Activated naive CD8-positive, alpha-beta T cell treated with anti-CD3 and anti-CD28 coated beads, Interleukin-2, amount 50 U/mL, for 24 hours (primary cell): ENCODE measurements around the gene ZNF883.
"Not testable (repeated sequence)": the region's sequence is repeated elsewhere in the genome, so short reads cannot be mapped to it uniquely, and the experiment has no call there.

Experiments used
- ATAC-seq: fragments of 150-1000 bp; cut with Tn5 transposase; one replicate; pipeline ENCODE4 v1.10.0; 2021
- DNase-seq: peaks from one replicate; pipeline ENCODE4 v3.0.0; 2021
- H3K27ac Mint-ChIP-seq: one replicate; pipeline ENCODE4 v1.8.0; 2021; ENCODE audit warnings: mild to moderate bottlenecking, mixed read lengths
- H3K27me3 Mint-ChIP-seq: one replicate; pipeline ENCODE4 v1.8.0; 2021; ENCODE audit warnings: mixed read lengths
- H3K36me3 Mint-ChIP-seq: one replicate; pipeline ENCODE4 v1.8.0; 2021; ENCODE audit warnings: low read depth, mixed read lengths
- H3K4me1 Mint-ChIP-seq: one replicate; pipeline ENCODE4 v1.8.0; 2021; ENCODE audit warnings: mixed read lengths
- H3K4me3 Mint-ChIP-seq: one replicate; pipeline ENCODE4 v1.8.0; 2021; ENCODE audit warnings: mild to moderate bottlenecking, moderate library complexity, mixed read lengths
- H3K9me3 Mint-ChIP-seq: one replicate; pipeline ENCODE4 v1.8.0; 2021; ENCODE audit warnings: mixed read lengths

ZNF883 gene

DNA sequence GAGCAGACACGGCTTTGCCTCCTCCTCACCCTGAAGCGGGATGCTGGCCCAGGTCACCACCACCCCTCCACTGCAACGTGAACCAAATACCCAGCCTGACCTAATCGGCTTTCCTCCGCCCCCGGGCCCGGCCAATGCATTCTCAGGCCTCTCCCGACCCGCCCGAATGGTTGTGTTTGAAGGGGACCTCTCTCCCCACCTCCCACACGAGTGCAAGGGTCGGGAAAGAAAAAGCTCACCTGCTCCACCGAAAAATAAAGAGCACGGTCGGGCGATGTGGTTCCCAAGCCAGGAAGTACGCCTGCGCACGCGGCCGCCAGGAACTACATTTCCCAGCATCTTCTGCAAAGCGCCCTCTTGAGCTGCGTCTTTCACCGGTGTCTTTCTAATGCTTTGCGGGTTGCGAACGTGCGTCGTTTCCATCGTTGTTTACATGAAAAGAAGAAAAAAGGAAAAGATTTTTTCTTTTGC is at the start of gene ZNF883:
Gene ZNF883, minus strand, starts transcription at position 282 of the 471 bp plus-strand sequence.
- H3K27ac Mint-ChIP-seq = no peak within 1 kb of the TSS
- H3K27me3 Mint-ChIP-seq = peaks cover 32% of the 10 kb centered on the region
- peaks cover 12% of the 10 kb centered on the region for H3K36me3 Mint-ChIP-seq
- no peaks in the 10 kb centered on the region for H3K4me1 Mint-ChIP-seq
- ATAC-seq (no peak), DNase-seq (peak; percentile 24)
- H3K4me3 Mint-ChIP-seq = peak within 1 kb of the TSS; percentile 64
- H3K9me3 Mint-ChIP-seq = peaks cover 74% of the 10 kb centered on the region

- not testable (repeated sequence) for H3K27ac Mint-ChIP-seq, ATAC-seq, H3K9me3 Mint-ChIP-seq, DNase-seq, H3K4me1 Mint-ChIP-seq, H3K4me3 Mint-ChIP-seq
- peaks cover 13% of the 10 kb centered on the region for H3K36me3 Mint-ChIP-seq
- H3K27me3 Mint-ChIP-seq = peaks cover 18% of the 10 kb centered on the region
Measured at GRCh38 chr9:113061072-113061850, 49.3 kb upstream of the ZNF883 start.

DNA sequence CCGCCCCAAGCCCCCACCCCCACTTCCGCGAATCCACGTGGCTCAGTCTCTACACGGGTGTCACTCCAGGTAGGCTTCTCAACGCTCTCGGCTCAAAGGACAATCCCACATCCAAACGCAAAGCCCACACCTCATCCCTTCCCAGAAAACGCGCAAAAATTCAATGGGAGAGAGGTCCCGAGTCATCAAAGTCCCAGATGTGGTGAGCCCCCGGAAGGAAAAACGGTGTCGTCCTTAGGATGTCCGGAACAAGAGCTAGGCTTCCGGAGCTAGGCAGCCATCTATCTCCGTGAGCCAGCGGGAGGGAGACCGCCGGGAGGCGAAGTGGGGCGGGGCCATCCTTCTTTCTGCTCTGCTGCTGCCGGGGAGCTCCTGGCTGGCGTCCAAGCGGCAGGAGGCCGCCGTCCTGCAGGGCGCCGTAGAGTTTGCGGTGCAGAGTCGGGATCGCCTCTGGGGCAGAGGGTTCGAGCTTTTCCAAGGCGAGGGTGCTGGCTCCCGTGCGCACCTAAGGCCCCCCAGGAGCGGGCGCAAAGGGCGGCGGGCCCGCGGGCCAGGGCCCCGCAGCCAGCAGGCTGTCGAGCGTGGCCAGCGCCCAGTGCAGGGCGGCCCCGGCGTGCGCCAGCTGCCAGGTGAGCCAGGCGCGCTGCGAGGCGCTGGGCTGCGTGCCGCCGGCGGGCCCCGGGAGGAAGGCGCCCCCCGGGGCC is 47.7 kb upstream of the ZNF883 start:
- ATAC-seq, DNase-seq, H3K9me3 Mint-ChIP-seq, H3K4me1 Mint-ChIP-seq, H3K27ac Mint-ChIP-seq: not testable (repeated sequence)
- Mint-ChIP-seq H3K4me3 (peak overlapping the region; percentile 37), H3K36me3 (peaks cover 13% of the 10 kb centered on the region), H3K27me3 (peaks cover 18% of the 10 kb centered on the region)

- ATAC-seq = no peak
Measured at GRCh38 chr9:113057193-113057592, 45.2 kb upstream of the ZNF883 start.

DNA sequence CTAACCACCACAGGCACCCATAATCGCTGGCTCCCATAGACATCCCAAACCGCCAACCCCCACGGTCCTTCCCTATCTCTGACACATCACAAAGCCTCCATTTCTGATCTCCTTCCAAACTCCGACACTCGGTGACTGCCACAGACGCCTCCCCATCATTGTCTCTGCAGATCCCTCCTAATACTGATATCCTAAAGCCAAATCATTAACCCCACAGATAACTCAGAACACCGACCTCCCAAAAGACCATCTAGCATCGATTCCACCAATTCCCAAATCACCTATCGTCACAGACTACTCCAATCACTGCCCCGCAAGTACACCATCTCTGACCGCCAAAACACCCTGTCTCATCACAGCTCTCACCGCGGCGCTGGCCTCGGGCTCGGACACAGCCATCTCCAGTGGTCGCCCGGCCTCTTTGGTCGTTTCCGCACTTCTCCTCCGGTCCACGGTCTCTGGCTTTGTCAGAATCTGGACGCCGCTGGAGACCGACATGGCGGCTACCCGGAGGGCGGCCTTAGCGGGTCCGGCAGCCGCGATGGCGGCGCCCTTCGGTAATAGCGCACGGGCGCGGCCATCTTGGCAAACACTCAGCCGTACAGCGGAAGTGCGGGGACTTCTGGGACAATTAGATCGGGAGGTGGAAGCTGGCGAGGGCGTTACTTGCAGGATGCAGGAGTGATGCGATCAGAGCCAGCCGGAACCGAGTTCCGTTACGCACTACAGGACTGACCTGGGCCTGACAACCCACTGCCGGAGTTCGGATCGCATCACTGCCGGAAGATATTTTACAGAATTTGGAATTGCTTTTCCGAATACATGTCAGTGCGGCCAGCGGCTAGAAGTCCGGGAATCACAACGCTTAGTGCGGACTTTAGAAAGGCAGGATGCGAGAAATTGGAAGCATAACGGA is 44.5 kb upstream of the ZNF883 start, which contains the start of gene ZFP37:
Gene ZFP37, minus strand, starts transcription at position 534 of the 916 bp plus-strand sequence. Its CDS starts 36 bp downstream, at position 498.
- H3K36me3 Mint-ChIP-seq = peaks cover 13% of the 10 kb centered on the region
- H3K27ac Mint-ChIP-seq = no peak within 1 kb of the TSS
- peaks cover 18% of the 10 kb centered on the region for H3K27me3 Mint-ChIP-seq
- H3K4me3 Mint-ChIP-seq = no peak within 1 kb of the TSS
- H3K9me3 Mint-ChIP-seq = peaks cover 8% of the 10 kb centered on the region
- DNase-seq (peak; percentile 78), ATAC-seq (peak; percentile 95)
- H3K4me1 Mint-ChIP-seq = no peaks in the 10 kb centered on the region

More at GRCh38 chr9:113057193-113057592, 45.2 kb upstream of the ZNF883 start:
- Mint-ChIP-seq H3K9me3 (peaks cover 8% of the 10 kb centered on the region), H3K4me1 (no peaks in the 10 kb centered on the region), H3K36me3 (peaks cover 13% of the 10 kb centered on the region), H3K4me3 (no peak overlapping the region), H3K27ac (no peak overlapping the region), H3K27me3 (peaks cover 18% of the 10 kb centered on the region)
- no peak for DNase-seq

GRCh38 chr9:113042884-113043657 is 31.1 kb upstream of the ZNF883 start:
- no peak for DNase-seq
- no peak overlapping the region for H3K4me3 Mint-ChIP-seq
- H3K27me3 Mint-ChIP-seq = no peaks in the 10 kb centered on the region
- H3K9me3 Mint-ChIP-seq = peaks cover 68% of the 10 kb centered on the region
- no peak for ATAC-seq
- no peaks in the 10 kb centered on the region for H3K4me1 Mint-ChIP-seq
- peaks cover 72% of the 10 kb centered on the region for H3K36me3 Mint-ChIP-seq
- no peak overlapping the region for H3K27ac Mint-ChIP-seq

DNA sequence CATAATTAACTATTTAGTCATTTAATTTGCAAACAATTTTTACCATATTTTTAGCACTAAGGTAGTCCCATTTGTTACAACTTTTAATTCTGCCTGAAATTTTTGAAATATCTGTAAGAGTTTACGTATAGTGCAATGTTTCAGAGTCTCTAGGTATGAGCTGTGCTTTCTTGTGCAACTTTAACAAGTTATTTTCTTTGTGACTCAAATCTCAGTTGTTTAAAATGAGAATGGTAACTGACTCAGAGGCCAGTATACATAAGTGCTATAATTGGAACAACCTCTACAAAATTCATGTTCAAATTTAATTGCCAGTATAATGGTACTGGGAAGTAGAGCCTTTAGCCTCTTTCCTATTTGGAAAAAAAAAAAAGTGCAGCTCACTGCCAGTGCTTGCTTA is 14.2 kb upstream of the ZNF883 start:
- Mint-ChIP-seq H3K4me1 (no peaks in the 10 kb centered on the region), H3K4me3 (no peak overlapping the region)

DNA sequence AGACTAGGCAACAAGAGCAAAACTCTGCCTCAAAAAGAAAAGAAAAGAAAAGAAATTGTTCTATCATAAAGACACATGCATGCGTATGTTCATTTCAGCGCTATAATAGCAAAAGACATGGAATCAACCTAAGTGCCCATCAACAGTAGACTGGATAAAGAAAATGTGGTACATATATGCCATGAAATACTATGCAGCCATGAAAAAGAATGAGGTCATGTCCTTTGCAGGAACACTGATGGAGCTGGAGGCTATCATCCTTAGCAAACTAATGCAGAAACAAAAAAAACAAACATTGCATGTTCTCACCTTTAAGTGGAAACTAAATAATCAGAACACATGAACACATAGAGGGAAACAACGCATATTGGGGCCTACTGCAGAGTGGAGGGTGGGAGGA is 6.3 kb upstream of the ZNF883 start:
- Mint-ChIP-seq H3K27ac (no peak overlapping the region), H3K36me3 (peaks cover 4% of the 10 kb centered on the region), H3K4me3 (no peak overlapping the region), H3K9me3 (peaks cover 69% of the 10 kb centered on the region), H3K4me1 (no peaks in the 10 kb centered on the region), H3K27me3 (peaks cover 12% of the 10 kb centered on the region)
- DNase-seq (no peak), ATAC-seq (no peak)

More for the DNA sequence above, 14.2 kb upstream of the ZNF883 start:
- DNase-seq (no peak), ATAC-seq (no peak)
- no peak overlapping the region for H3K27ac Mint-ChIP-seq
- H3K36me3 Mint-ChIP-seq = peaks cover 7% of the 10 kb centered on the region
- H3K27me3 Mint-ChIP-seq = peaks cover 2% of the 10 kb centered on the region
- H3K9me3 Mint-ChIP-seq = peaks cover 57% of the 10 kb centered on the region

- Mint-ChIP-seq H3K9me3 (peaks cover 73% of the 10 kb centered on the region), H3K27me3 (peaks cover 32% of the 10 kb centered on the region), H3K4me3 (peak overlapping the region; percentile 64), H3K27ac (no peak overlapping the region), H3K36me3 (peaks cover 12% of the 10 kb centered on the region), H3K4me1 (no peaks in the 10 kb centered on the region)
- DNase-seq (no peak), ATAC-seq (no peak)
Measured at GRCh38 chr9:113012492-113012891, 500 bp upstream of the ZNF883 start.

- DNase-seq (no peak), ATAC-seq (no peak)
- Mint-ChIP-seq H3K4me1 (no peaks in the 10 kb centered on the region), H3K27ac (no peak overlapping the region), H3K4me3 (no peak overlapping the region), H3K36me3 (peaks cover 34% of the 10 kb centered on the region), H3K9me3 (peaks cover 80% of the 10 kb centered on the region), H3K27me3 (peaks cover 5% of the 10 kb centered on the region)
Measured at GRCh38 chr9:113005777-113006176, 6.2 kb downstream of the ZNF883 start.

- Mint-ChIP-seq H3K4me1 (no peaks in the 10 kb centered on the region), H3K9me3 (peaks cover 72% of the 10 kb centered on the region), H3K36me3 (peaks cover 43% of the 10 kb centered on the region), H3K27ac (no peak overlapping the region), H3K4me3 (no peak overlapping the region), H3K27me3 (peaks cover 2% of the 10 kb centered on the region)
- DNase-seq (no peak), ATAC-seq (no peak)
Measured at GRCh38 chr9:112997236-112997941, 14.6 kb downstream of the ZNF883 start.

GRCh38 chr9:112971415-112971814 is 40.6 kb downstream of the ZNF883 start:
- Mint-ChIP-seq H3K27me3 (peaks cover 14% of the 10 kb centered on the region), H3K36me3 (no peaks in the 10 kb centered on the region), H3K4me3 (no peak overlapping the region), H3K9me3 (peaks cover 15% of the 10 kb centered on the region), H3K27ac (no peak overlapping the region), H3K4me1 (no peaks in the 10 kb centered on the region)
- DNase-seq (peak; percentile 3), ATAC-seq (no peak)

DNA sequence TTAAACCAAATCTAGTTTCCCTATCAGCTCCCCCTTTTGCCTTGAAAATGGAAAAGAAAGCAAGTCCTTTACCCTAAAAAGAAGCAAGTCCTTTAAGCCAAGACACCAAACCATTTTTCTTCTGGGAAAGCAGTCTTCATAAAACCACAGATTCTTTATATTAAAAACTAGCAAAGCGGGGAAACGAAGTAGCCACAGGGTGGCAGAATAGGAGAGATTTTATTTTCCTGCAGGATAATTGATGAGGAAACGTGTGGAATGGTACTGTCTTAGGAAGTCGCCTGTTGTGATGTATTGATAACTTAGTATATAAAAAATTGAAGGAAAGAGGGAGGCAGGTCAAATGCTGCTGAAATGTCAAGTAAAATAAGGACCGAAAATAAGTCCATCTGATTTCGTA is 41.1 kb downstream of the ZNF883 start:
- no peaks in the 10 kb centered on the region for H3K4me1 Mint-ChIP-seq
- no peaks in the 10 kb centered on the region for H3K36me3 Mint-ChIP-seq
- H3K27ac Mint-ChIP-seq = no peak overlapping the region
- no peak for DNase-seq
- peaks cover 14% of the 10 kb centered on the region for H3K9me3 Mint-ChIP-seq
- ATAC-seq = no peak
- peaks cover 14% of the 10 kb centered on the region for H3K27me3 Mint-ChIP-seq
- H3K4me3 Mint-ChIP-seq = no peak overlapping the region
